PC-3 (cell line): Measurements from ENCODE around the gene PSMD7.

ENCODE experiments used
- CTCF ChIP-seq: fragments of 300-600 bp; sonication (generic); conservative IDR thresholded peaks from 2 replicates; pipeline ENCODE4 v1.5.1; 2017; ENCODE audit warnings: antibody characterized with exemption, low read depth, mild to moderate bottlenecking, low read length
- EZH2 ChIP-seq: fragments of 300-600 bp; sonication (generic); IDR thresholded peaks from one replicate; pipeline ENCODE4 v1.6.1; 2017; ENCODE audit warnings: antibody characterized with exemption, mild to moderate bottlenecking, low read length; ENCODE audit not compliant: unreplicated experiment
- EZH2phosphoT487 ChIP-seq: fragments of 300-600 bp; sonication (generic); IDR thresholded peaks from 2 replicates; pipeline ENCODE4 v1.6.1; 2018; ENCODE audit warnings: mild to moderate bottlenecking, antibody characterized with exemption, low read length, borderline replicate concordance

GRCh38 chr16:74275711-74276110 lies 20.9 kb upstream of the PSMD7 start:
- no peak for TF ChIP-seq CTCF
- no peak for TF ChIP-seq EZH2
- no peak for TF ChIP-seq EZH2phosphoT487
